SU-DHL-6 (cell line): Measurements from ENCODE around the gene ARV1.

Experiments used
- CTCF ChIP-seq: fragments of 200-600 bp; sonication (generic); IDR thresholded peaks from one replicate; pipeline ENCODE4 v1.5.1; 2017; ENCODE audit warnings: antibody characterized with exemption, mild to moderate bottlenecking, low read length, moderate library complexity; ENCODE audit not compliant: insufficient read depth, poor library complexity, severe bottlenecking
- EZH2phosphoT487 ChIP-seq: fragments of 200-600 bp; sonication (generic), shearing (Covaris generic); conservative IDR thresholded peaks from 2 replicates; pipeline ENCODE4 v1.6.1; 2018; ENCODE audit warnings: mild to moderate bottlenecking, antibody characterized with exemption, low read length, moderate library complexity, mixed read lengths

DNA sequence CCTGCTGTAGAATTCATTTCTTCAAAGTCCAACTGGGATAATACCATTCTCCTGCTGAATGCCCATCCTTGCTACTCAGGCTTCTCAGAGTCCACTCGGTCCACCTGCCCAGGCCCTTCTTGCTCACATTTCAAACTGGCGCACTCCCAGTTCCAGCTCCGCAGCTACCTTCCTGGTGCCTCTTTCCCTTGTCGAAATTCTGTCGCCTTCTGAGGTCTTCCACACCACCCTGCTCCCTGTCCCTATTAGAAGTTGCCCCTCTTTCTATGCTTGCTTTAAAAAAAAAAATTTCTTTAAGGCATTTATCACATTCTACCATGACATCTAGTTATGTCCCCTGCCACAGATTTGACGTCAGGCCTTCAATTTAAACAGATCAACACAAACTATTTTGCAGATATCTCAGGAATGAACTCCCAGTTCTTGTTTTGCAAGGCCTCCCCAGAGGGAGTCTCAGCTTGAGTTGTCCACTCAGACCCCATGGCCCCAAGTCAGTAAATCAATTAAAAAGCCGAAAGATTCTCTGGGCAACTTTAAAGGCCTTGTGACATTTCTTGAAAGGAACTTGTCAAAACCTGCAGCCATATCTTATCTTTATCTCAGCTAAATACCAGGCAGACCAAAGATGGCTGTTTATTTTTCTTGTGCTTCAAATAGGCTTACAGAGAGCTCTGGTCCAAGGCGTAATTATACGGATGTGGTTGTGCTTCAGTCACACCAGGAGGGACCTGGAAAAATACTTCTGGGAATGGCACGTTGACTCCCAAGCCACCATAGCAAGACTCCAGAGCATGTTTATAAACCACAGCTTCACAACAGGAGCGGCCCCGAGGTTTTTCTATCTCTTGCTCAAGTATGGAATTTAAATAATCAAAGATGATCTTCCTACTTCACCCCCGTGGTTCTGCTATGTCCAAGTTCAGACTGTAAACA, 59.0 kb downstream of the ARV1 start:
- no peak for TF ChIP-seq CTCF
- no peak for TF ChIP-seq EZH2phosphoT487
